Endometrium (tissue), 2 donors: ENCODE results near the gene DYNC1I2.
A peak's percentile ranks its signal among the peaks of the same experiment; 100 is the strongest.

Source experiments
- FAIRE-seq: peaks from 2 replicates; lab custom pipeline; 2012; peaks lifted over from hg19 to GRCh38; lab: Jason Lieb, UNC
- donor health status: control.
- donor health status: control.

Gene DYNC1I2

GRCh38 chr2:171687287-171688128 lies at the start of gene DYNC1I2:
TSS of gene DYNC1I2 (plus strand) at chr2:171687469. CDS start at chr2:171690156, 2,687 bp downstream.
- FAIRE-seq: peak; percentile 87

- FAIRE-seq: no peak
Measured at GRCh38 chr2:171651667-171652415, 35.4 kb upstream of the DYNC1I2 start.

- no peak for FAIRE-seq
Measured at GRCh38 chr2:171652416-171652785, 34.9 kb upstream of the DYNC1I2 start.

DNA sequence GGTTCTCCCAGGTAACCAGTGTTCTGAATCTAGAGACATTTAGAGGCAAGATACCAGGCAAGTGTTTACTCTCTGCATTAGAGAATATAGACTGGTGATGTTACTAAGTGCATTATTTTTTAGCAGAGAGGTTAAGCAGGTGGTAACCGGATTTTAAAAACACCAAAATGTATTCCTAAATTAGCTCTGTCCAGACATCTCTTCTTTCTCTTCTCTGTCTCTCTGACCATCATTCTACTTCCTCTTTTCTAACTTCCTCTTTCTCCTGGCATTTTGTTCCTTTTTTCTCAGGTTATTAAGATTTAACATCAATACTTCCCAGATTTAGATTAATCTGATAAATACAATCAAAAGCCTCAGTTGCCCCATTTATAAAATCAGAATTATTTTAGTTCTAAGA lies 31.7 kb upstream of the DYNC1I2 start:
- FAIRE-seq: no peak

- FAIRE-seq: no peak
Measured at GRCh38 chr2:171667041-171667440, 20.2 kb upstream of the DYNC1I2 start.

- no peak for FAIRE-seq
Measured at GRCh38 chr2:171668183-171668582, 19.1 kb upstream of the DYNC1I2 start.

GRCh38 chr2:171669121-171669520 lies 18.1 kb upstream of the DYNC1I2 start:
- no peak for FAIRE-seq

- FAIRE-seq: no peak
Measured at GRCh38 chr2:171670655-171671054, 16.6 kb upstream of the DYNC1I2 start.

GRCh38 chr2:171671867-171672266 lies 15.4 kb upstream of the DYNC1I2 start:
- no peak for FAIRE-seq

DNA sequence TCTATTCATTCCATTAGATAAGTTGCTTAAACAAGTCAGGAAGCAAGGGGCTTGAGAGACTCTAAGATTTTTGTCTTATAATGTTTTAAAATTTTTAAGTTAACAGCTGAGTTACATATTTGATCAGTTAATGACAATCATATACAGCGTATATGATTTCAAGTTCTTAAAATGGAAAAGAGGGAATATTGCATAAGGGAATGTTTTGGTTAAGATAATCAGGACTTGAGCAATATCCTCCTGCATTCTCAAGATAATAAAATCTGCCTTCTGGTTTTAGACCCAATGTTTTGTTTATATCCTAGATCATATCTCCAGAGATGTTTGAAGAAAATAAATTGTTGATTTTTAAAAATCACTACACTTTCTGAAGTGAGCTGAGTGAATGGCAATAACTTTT lies 13.4 kb upstream of the DYNC1I2 start:
- FAIRE-seq: peak; percentile 4

DNA sequence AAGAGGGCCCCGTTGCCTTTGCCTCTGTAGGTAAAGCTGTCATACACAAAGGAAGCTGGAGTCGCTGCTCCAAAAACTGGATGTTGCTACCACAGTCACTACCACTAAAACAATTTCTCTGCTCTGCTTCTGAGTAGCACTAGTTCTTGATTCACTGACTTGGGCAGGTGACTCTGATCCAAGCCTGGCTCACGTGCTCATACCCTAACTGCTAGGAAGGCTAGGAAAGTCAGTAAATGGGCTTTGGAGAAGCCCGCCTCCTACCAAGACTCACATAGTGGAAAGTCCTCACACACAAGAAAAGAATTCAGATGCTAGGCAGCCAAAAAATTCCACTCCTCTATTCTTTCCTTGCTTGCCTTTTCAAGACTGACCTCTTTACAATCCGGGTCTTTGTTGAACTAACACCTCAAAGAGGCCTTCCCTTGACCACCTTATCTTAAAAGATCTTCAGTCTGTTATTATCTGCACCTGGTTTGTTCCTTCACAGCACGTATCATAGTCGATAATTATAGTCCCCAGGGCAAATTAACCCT lies 11.4 kb upstream of the DYNC1I2 start:
- no peak for FAIRE-seq

GRCh38 chr2:171678619-171679018 lies 8.7 kb upstream of the DYNC1I2 start:
- no peak for FAIRE-seq

DNA sequence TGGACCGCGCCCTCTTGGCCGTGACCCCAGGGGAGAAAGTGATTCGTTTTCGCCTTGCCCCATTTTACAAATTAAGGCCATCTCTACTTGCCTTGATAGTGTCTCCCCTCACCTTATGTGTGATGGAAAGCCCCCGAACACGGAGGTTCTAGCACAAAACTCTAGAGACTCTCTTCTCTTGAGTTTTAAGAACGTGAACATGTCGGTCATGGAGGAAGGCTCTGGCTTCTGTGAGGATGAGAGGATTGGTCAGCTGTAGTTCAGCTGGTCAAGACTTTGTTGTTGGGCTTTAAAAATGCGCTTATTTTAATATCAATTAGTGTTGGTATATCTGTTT lies 828 bp downstream of the DYNC1I2 start:
- FAIRE-seq: peak; percentile 8

DNA sequence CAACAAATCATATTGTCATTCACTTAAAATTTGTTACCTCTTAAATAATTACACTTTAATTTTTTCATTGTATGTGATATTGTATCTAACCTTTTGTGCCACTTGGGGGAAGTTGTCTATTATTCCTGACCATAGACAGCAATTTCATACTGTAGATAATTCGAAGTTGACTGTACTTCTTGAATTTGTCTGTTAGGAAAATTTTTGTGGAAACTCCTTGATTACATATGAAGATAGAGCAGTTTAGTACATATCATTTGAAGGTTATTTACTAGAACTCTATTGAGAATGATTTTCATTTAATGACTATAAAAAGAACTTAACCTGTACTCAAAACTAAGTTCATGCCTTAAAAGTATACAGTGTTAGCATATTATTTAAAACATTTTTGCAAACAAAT lies 5.1 kb downstream of the DYNC1I2 start:
- no peak for FAIRE-seq

DNA sequence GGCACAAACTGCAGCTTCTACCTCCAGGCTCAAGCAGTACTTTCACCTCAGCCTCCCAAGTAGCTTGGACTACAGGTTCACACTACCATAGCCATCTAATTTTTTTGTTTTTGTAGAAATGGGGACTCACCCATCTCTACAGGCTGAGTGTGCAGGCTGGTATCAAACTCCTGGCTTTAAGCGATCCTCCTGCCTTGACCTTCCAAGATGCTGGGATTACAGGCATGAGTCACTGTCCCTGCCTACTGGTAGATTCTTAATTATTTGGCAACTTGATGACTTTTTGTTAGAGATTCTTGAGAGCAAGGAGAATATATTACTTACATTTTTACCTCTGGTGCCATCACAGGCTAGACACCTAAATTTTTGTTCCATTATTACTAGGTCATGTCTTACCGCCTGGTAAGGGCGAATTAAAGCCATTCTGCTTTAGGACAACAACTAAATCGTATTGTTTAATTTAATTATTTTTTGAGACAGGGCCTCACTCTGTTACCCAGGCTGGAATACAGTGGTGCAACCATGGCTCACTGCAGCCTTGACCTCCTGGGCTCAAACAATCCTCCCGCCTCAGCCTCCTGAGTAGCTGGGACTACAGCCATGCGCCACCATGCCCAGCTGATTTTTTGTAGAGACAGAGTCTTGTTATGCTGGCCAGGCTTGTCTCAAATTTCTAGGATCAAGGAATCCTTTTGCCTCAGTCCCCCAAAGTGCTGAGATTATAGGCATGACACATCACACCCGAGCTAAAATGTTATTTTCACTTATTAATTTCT lies 15.7 kb downstream of the DYNC1I2 start:
- FAIRE-seq: no peak

- no peak for FAIRE-seq
Measured at GRCh38 chr2:171703574-171704347, 16.5 kb downstream of the DYNC1I2 start.

GRCh38 chr2:171706152-171706803 lies 19.0 kb downstream of the DYNC1I2 start:
- peak; percentile 83 for FAIRE-seq

DNA sequence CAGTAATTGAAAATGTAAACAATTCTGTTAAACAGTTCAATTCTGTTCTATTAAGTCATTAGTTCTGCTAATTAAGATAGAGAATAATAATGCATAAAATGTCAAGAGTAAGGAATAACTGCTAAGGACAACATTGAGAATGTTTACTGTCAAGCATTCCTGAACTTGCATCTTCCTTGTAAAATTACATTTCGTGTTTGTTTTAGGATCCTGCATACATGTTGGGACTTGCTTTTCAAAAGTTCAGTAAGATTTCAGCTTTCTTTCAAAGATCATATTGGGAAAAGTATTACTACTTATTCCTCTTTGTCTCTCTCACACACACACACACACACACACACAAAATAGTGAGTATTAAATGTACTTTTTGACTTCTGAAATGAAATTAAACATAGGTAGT lies 20.5 kb downstream of the DYNC1I2 start:
- FAIRE-seq: no peak

DNA sequence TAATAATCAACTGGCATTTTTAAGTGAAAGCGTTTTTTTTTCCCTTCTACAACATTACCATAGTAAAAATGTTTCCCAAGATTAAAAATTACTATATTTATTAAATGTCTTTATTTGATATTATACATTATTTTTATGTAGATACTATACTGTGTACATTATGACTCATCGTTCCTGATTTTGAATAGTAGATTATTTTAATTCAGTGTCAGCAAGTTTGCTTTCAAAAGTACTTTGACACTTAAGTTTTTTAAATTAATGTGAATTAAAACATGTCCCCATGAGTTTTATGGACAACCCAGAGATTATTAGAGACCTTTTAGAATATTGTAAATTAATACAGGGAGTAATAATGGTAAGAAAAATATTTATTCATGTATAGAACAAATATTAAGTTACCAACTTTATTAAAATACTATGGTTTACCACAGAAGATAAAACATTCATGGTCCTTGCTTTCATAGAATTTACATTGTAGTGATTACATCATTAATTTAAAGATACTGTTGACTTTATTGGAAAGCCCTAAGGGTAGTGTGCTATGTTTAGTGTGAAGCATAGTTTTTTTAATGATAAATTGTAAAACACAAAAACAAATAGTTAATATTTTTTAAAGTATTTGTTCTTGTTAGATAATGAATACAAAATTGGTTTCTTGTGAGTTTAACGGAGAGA lies 21.9 kb downstream of the DYNC1I2 start:
- peak; percentile 55 for FAIRE-seq

GRCh38 chr2:171711351-171711750 lies 24.1 kb downstream of the DYNC1I2 start:
- no peak for FAIRE-seq

- FAIRE-seq: peak; percentile 87
Measured at GRCh38 chr2:171712051-171712450, 24.8 kb downstream of the DYNC1I2 start.
